Spinal cord (tissue), 10 donors: ENCODE results near the gene ELAVL2. TPM values are rescaled to one million over a fixed set of nuclear protein-coding genes. Genes with fewer than 3 reads are reported as not detected.

Experiments
- DNase-seq, 6 donors: peaks; one replicate each; pipeline versions ENCODE4 v3.0.0 to v3.0.0-alpha.2; 2013 to 2015; ENCODE audit warnings: low spot score in 6 of 6, low read depth in 4 of 6
- H3K27ac ChIP-seq: one replicate; pipeline ENCODE4 v1.5.1; 2013; ENCODE audit warnings: low read depth, low read length, control low read depth
- H3K27me3 ChIP-seq: one replicate; pipeline ENCODE4 v1.6.1; 2013; ENCODE audit warnings: low read length; ENCODE audit not compliant: control insufficient read depth, insufficient read depth
- H3K36me3 ChIP-seq: one replicate; pipeline ENCODE4 v1.6.1; 2013; ENCODE audit warnings: low read length; ENCODE audit not compliant: control insufficient read depth, insufficient read depth
- H3K4me1 ChIP-seq: one replicate; pipeline ENCODE4 v1.6.1; 2013; ENCODE audit warnings: low read length; ENCODE audit not compliant: control insufficient read depth, insufficient read depth
- H3K4me3 ChIP-seq: one replicate; pipeline ENCODE4 v1.5.1; 2013; ENCODE audit warnings: low read depth, low read length, control low read depth
- H3K9me3 ChIP-seq: one replicate; pipeline ENCODE4 v1.6.1; 2013; ENCODE audit warnings: low read length; ENCODE audit not compliant: control insufficient read depth, insufficient read depth
- WGBS: methylation state at CpG from one replicate; pipeline ENCODE4 v1.1.5; 2013; ENCODE audit warnings: missing lambda C conversion rate; ENCODE audit not compliant: insufficient coverage; 5-methylcytosine and 5-hydroxymethylcytosine counted together
- polyA plus RNA-seq, 2 donors: library from polyadenylated mRNA; unstranded; fragments of 120-200 nt; gene quantifications; one replicate each; pipeline ENCODE4 v1.2.1, GENCODE V29; 2013; ENCODE audit not compliant: insufficient read length in 2 of 2
- total RNA-seq, 2 donors: library from RNA; depleted of rRNA in 1 of 2; stranded (reverse); fragments of 120-200 nt in 1 of 2; fragments of >200 nt in 1 of 2; gene quantifications; one replicate each; pipeline versions ENCODE4 v1.2.3 to v1.2.4, GENCODE V29; 2013 to 2014
- donor health status: healthy.

ELAVL2 gene
- total and polyA plus RNA-seq, 4 donors, result 35.8 to 188 (median 92.8) TPM

- Histone ChIP-seq H3K9me3 (no peaks in the 10 kb centered on the region), H3K4me3 (no peak overlapping the region), H3K27me3 (peaks cover 8% of the 10 kb centered on the region), H3K4me1 (no peaks in the 10 kb centered on the region), H3K36me3 (no peaks in the 10 kb centered on the region), H3K27ac (no peak overlapping the region)
- no peak for DNase-seq
- 61% methylated on average over 3 of the region's 5 CpGs for WGBS
Observed at GRCh38 chr9:23837038-23837437, 11.0 kb upstream of the ELAVL2 start.

- WGBS, result 0% methylated on average over 18 of the region's 28 CpGs
Observed at GRCh38 chr9:23830929-23831730, 5.1 kb upstream of the ELAVL2 start.

GRCh38 chr9:23830476-23830805 is 4.4 kb upstream of the ELAVL2 start:
- Histone ChIP-seq H3K27ac (no peak overlapping the region), H3K27me3 (peaks cover 32% of the 10 kb centered on the region), H3K4me1 (peaks cover 6% of the 10 kb centered on the region), H3K4me3 (no peak overlapping the region), H3K36me3 (no peaks in the 10 kb centered on the region), H3K9me3 (no peaks in the 10 kb centered on the region)
- no CpG with 5 or more reads among the region's 5 CpGs for WGBS
- DNase-seq, result peak in 1 of 6 donors; percentile 35

More at GRCh38 chr9:23830929-23831730, 5.1 kb upstream of the ELAVL2 start:
- H3K4me1 ChIP-seq, result peaks cover 6% of the 10 kb centered on the region
- H3K27ac ChIP-seq, result no peak overlapping the region
- peaks cover 32% of the 10 kb centered on the region for H3K27me3 ChIP-seq
- H3K9me3 ChIP-seq, result no peaks in the 10 kb centered on the region
- peak in 2 of 6 donors; percentile 50 to 73 for DNase-seq
- H3K4me3 ChIP-seq, result peak overlapping the region; percentile 22
- H3K36me3 ChIP-seq, result no peaks in the 10 kb centered on the region

- peak in 2 of 6 donors; percentile 53 to 69 for DNase-seq
- no peaks in the 10 kb centered on the region for H3K9me3 ChIP-seq
- peaks cover 32% of the 10 kb centered on the region for H3K27me3 ChIP-seq
- H3K4me1 ChIP-seq, result peaks cover 9% of the 10 kb centered on the region
- no peak overlapping the region for H3K4me3 ChIP-seq
- 17% methylated on average over 15 of the region's 22 CpGs for WGBS
- H3K27ac ChIP-seq, result no peak overlapping the region
- no peaks in the 10 kb centered on the region for H3K36me3 ChIP-seq
Observed at GRCh38 chr9:23829580-23830475, 3.8 kb upstream of the ELAVL2 start.

- Histone ChIP-seq H3K27ac (peak overlapping the region; percentile 12), H3K36me3 (no peaks in the 10 kb centered on the region), H3K4me3 (peak overlapping the region; percentile 53), H3K27me3 (peaks cover 44% of the 10 kb centered on the region), H3K4me1 (peaks cover 31% of the 10 kb centered on the region), H3K9me3 (no peaks in the 10 kb centered on the region)
- 0% methylated on average over 1 of the region's 12 CpGs for WGBS
- DNase-seq, result no peak
Observed at GRCh38 chr9:23825700-23826099, 340 bp downstream of the ELAVL2 start.

- H3K27me3 ChIP-seq, result peaks cover 41% of the 10 kb centered on the region
- DNase-seq, result peak in 2 of 6 donors; percentile 79 to 87
- peaks cover 34% of the 10 kb centered on the region for H3K4me1 ChIP-seq
- H3K36me3 ChIP-seq, result no peaks in the 10 kb centered on the region
- H3K9me3 ChIP-seq, result no peaks in the 10 kb centered on the region
- H3K4me3 ChIP-seq, result peak overlapping the region; percentile 53
- peak overlapping the region; percentile 43 for H3K27ac ChIP-seq
- WGBS, result 0% methylated on average over 21 of the region's 25 CpGs
Observed at GRCh38 chr9:23824830-23825591, 1.0 kb downstream of the ELAVL2 start.

- peak overlapping the region; percentile 53 for H3K4me3 ChIP-seq
- DNase-seq, result peak in 2 of 6 donors; percentile 66 to 84
- WGBS, result under 1% methylated on average over 15 of the region's 36 CpGs
- no peaks in the 10 kb centered on the region for H3K9me3 ChIP-seq
- peak overlapping the region; percentile 43 for H3K27ac ChIP-seq
- H3K27me3 ChIP-seq, result peaks cover 36% of the 10 kb centered on the region
- peaks cover 34% of the 10 kb centered on the region for H3K4me1 ChIP-seq
- no peaks in the 10 kb centered on the region for H3K36me3 ChIP-seq
Observed at GRCh38 chr9:23823986-23824829, 1.8 kb downstream of the ELAVL2 start.

GRCh38 chr9:23823269-23823668 is 2.8 kb downstream of the ELAVL2 start:
- no peak overlapping the region for H3K27ac ChIP-seq
- H3K4me3 ChIP-seq, result peak overlapping the region; percentile 53
- H3K27me3 ChIP-seq, result peaks cover 38% of the 10 kb centered on the region
- peaks cover 34% of the 10 kb centered on the region for H3K4me1 ChIP-seq
- H3K36me3 ChIP-seq, result no peaks in the 10 kb centered on the region
- no peaks in the 10 kb centered on the region for H3K9me3 ChIP-seq
- WGBS, result 56% methylated on average over 3 of the region's 11 CpGs
- peak in 2 of 6 donors; percentile 27 to 64 for DNase-seq
